Activated CD4-positive, alpha-beta T cell treated with anti-CD3 and anti-CD28 coated beads, Interleukin-10, Interleukin-2, amounts not matched to agents 100 ng/mL and 50 ng/mL, durations not matched to agents 16 hours and 8 hours (primary cell): ENCODE data around the gene ZNF774.
"Not testable (repeated sequence)": the region's sequence is repeated elsewhere in the genome, so short reads cannot be mapped to it uniquely, and the experiment has no call there.

ENCODE experiments used
- DNase-seq: peaks from one replicate; pipeline ENCODE4 v3.0.0-alpha.2; 2020

ZNF774 gene

DNA sequence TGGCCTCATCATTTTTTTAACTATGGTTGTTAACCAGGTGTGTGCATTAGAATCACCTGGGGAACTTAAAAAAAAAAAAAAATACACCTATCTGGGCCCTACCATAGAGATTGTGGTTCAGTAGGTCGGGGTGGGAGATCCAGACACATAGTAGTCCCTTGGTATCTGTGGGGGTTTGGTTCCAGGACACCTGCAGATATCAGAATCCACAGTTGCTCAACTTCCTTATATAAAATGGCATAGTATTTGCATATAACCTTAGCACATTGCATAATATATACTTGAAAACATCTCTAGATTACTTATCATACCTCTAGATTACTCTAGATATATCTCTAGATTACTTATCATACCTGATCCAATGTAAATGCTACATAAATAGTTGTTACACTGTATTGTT is 41.0 kb downstream of the ZNF774 start:
- DNase-seq, result no peak

DNA sequence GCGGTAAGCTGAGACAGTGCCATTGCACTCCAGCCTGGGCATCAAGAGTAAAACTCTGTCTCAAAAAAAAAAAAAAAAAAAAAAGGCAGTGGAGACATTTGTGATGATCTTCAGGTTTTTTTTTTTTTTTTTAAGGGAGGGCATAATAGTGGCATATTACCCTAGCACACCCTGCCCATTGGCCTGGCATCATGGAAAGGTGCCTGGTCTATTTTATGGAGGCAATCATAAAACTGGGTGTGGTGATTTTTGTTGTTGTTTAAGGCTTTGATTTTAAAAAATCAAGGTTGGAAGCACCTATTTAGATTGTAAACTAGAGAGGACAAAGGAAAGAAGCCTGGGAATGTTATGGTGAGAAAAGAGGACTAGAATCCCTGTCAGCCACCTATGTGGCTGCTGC is 42.0 kb downstream of the ZNF774 start:
- DNase-seq, result no peak

DNA sequence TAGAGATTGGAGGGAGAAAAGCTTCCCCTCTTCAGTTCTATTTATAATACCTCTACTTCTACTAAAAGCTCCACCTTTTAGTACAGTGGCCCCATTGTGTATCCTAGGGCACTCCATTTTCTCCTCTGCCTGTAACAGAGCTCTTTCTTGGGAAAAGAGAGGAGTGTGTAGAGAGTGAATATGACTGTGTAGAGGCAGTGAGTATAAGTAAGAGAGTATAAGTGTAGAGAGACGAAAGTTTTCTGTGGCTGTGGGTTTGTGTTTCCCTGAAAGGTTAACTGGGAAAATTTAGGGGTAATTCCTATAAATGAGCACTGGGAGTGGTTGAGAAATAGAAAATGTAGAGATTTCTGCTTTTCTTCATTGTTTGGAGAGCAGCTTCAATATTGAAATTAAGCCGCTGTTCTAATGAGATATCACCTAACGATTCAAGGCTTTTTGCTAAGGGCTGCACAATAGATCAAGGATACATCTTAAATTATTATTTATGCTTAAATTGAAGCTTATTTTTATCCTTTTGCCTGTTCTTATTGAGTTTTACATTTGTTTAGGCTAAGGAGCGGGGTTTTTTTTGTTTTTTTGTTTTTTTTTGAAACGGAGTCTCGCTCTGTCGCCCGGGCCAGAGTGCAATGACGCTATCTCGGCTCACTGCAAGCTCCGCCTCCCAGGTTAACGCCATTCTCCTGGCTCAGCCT is 42.8 kb downstream of the ZNF774 start:
- DNase-seq, result no peak

DNA sequence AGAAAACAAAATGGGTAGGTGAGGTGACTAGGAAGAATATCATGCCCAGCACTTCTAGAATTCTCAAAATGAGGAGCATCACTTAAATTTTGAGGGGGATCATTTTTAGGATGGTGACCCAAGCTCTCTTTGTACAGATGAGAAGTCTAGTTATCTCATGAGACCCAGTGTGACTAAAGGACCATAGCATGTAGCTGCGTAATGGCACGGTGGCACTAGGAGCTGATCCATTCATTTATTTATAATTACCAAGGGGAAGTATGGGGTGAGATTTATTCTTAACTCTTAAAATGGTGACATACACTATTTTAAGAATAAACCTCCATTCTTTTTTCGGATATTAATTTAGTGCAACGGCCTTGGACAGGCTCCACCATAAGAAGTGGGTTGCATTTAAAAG is 44.2 kb downstream of the ZNF774 start:
- no peak for DNase-seq

DNA sequence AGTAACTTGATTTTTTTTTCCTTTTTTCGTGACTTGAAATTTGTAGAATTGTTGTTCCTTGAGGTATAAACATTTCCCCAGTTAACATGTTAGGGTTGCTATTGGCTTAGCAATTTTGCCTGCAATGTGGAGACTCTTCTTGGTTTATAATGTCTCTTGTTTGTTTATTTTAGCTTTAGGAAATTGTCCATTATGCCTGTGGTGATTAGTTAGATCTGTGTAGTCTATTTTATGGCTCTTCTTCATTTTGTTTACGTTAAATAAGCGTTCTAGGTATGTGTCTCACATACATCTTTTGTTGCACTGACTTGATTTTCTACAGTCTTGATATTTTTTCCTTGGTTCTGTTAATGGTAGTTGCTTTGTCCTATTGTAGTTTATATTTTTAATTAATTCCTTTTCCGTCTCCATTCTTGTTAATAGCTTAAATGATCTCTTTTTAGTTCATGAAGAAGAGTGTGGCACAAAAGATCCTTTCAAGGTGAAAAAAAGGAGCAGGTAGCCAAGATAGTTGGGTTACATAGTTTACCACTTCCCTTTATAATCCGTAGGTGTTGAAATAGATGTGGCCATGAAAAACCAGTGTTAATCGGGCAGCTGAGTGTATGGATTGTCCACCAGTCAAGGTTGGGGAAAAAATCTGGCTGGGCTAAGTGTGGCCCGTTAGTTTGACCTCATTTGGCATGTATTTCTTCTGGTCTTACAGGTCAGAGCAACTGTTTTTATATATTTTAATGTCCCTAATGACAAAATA is 48.1 kb downstream of the ZNF774 start:
- DNase-seq, result no peak

DNA sequence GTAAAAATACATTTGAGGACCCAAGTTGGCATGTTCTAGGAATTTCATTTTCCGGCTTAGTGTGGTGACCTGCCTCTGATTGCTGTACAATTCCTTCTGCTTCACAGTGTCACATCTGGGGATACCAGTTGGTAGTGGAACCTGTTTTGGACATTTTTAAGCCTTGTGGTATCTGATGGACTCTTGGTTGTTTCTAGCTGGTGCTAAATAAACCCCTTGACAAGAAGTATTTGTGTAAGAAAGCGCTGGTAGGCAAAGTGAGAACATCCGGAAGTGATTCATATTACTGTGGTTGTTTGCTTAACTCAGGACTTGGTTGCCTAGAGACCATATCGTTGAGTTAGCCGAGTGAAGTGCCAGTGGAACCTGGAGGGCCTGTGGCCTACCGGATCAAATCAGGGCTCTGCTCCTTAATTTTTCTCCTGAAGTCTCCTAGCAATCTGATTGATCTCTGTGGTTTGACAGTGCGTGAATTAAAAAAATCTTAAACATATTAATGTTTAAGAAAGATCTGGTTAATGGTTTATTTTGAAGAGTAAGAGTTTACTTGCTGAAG is 48.8 kb downstream of the ZNF774 start:
- DNase-seq, result peak; percentile 92

DNA sequence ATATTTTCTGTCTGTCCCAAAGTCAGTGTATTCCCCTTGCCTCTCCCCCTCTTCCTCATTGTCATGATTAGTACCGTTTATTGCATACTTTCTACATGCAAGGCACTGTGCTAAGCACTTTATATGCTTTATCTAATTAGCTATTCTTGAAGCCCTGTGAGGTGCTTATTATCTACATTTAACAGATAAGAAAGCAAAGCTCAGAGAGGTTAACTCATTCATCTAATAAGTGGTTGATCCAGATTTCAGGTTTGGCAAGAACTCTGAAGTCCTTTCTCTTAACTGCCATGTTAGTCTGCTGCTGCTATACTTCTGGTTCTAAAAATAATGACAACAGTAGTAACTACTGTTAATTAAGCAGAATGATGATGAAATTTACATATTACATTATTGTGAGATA is 49.4 kb downstream of the ZNF774 start:
- DNase-seq, result no peak

DNA sequence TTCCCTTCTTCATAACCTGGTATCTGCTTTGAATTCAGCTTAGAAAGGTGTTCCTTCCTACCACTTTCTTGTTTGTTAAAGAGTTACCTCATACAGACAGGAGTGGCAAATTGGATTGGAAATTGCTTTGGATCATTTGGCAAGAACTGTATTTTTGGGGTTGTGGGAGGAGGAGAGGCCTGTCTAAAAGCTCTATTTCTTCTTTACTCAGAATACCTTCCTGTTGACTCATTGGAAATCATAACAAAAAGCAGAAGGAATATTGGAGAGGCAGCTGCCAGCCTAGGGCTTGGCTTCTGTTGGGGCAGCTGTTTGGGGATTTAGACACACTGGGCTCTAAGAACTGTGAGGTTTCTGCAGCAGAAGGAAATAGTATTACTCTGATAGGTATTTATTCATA is 50.1 kb downstream of the ZNF774 start:
- DNase-seq, result no peak

DNA sequence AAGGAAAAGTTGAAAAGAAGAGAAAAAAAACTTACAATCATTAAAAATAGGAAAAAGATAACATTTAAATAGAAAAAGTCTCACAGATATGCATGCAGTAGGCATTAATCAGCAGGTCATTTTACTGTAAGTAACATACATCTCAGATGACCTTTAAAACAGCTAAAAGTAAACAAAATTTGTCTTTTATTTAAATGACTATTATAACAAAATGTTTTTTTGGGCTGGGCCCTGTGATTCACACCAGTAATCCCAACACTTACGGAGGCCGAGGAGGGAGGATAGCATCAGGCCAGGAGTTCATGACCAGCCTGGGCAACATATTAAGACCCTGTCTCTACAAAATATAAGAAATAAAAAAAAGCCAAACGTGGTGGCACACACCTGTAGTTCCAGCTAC is 50.7 kb downstream of the ZNF774 start:
- no peak for DNase-seq

DNA sequence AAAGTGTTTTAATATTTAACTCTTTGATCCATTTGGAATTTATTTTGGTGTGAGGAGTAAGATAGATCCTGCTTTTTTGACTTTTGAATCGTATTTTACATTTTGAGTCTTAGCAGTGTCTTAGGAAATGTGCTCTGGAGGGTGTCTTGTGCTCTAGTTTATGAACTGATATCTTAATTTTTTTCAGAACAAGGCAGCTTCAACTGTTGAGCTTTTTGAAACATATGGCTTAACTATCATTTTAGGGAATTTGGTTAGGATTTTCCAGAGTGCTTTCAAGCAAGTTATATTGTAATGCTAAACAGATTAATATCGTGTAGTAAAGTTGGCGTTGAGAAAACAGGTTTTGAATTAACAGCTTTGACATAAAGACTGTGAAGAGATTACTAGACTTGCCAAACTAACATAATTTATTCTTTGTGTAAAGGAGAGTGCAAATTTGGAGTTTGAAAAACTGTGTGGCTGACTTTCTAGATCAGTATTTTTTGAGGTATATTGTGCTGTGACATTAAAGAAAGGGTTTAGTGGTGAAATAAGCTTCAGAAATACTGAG is 53.0 kb downstream of the ZNF774 start:
- DNase-seq, result no peak

DNA sequence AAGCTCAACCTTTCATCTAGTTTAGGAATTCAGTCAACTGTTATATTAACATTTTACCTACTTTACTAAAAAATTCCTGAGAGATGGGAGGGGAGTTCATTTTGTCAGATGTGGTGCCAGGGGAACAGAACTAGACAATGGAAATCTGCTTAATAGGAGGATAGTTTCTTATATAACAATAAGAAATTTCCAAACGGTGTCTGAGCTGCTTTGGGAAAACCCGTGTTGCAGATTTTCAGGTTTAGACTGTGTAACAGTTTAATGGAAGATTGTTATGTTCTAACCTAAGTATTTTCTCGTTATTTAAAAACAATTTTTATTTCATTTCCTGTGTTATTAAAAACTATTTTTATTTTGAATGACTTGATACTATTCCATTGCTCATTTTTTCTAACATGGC is 55.3 kb downstream of the ZNF774 start:
- DNase-seq, result no peak

DNA sequence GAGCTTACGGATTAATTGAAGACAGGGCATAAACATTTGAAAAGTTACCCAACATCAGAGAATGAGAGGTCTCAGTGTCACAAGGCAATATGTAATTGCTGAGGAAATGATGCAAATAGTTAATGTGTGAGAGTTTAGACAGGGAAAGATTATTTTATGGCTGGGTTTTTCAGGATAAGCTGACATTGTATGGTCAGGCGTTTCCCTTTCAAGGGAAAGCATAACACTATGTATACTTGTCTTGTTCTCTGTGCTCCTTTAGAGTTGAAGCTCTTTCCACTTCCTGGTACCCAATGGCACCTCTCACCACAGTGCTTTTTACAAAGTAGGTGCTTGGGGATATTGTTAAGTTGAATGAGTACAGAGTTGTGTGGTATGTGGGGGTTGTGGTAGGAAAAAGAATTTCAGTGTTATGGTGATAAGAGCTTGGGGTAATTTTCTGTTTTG is 55.8 kb downstream of the ZNF774 start:
- DNase-seq, result peak; percentile 82

DNA sequence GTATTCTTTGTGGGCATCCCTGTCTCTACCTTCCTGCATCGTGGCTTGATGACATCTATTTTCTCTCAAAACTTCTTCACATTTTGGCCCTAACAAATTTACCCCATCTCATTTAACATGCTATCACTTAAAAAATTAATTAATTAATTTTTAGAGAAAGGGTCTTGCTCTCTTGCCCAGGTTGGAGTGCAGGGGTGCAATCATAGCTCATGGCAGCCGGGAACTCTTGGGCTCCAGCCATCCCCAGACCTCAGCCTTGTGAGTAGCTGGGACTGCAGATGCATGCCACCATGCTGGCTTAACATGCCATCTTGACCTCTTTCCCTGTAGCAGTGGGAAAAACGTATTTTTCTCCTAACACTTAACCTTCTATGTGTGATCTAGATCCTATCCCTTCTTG is 56.6 kb downstream of the ZNF774 start:
- DNase-seq, result no peak

DNA sequence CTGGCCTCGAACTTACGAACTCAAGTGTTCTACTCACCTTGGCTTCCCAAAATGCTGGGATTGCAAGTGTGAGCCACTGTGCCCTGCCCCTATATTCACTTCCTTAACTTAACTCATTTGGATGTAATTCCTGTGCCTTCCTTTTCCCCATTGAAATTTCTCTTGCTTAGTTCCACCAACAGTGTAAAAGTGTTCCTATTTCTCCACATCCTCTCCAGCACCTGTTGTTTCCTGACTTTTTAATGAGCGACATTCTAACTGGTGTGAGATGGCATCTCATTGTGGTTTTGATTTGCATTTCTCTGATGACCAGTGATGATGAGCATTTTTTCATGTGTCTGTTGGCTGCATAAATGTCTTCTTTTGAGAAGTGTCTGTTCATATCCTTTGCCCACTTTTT is 57.5 kb downstream of the ZNF774 start:
- not testable (repeated sequence) for DNase-seq

DNA sequence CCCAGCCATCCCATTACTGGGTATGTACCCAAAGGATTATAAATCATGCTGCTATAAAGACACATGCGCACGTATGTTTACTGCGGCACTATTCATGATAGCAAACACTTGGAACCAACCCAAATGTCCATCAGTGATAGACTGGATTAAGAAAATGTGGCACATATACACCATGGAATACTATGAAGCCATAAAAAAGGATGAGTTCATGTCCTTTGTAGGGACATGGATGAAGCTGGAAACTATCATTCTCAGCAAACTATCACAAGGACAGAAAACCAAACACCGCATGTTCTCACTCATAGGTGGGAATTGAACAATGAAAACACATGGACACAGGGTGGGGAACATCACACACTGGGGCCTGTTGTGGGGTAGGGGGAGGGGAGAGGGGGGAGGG is 58.2 kb downstream of the ZNF774 start:
- DNase-seq, result not testable (repeated sequence)

DNA sequence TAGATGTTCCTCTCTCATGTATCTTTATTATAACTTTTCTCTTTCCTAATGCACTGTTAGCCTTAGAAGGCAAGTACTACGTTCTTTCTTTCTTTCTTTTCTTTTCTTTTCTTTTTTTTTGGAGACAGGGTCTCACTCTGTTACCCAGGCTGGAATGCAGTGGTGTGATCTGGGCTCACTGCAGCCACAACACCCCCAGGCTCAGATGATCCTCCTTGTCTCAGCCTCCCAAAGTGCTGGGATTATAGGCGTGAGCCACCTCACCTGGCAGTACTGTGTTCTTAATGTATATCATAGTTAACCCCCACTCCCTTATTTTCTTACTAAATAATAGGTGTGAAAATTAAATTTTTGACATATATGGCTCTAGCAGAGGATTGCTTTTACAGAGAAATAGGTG is 59.1 kb downstream of the ZNF774 start:
- DNase-seq, result no peak
